ENCODE data around the gene FILIP1L.

Gene FILIP1L

DNA sequence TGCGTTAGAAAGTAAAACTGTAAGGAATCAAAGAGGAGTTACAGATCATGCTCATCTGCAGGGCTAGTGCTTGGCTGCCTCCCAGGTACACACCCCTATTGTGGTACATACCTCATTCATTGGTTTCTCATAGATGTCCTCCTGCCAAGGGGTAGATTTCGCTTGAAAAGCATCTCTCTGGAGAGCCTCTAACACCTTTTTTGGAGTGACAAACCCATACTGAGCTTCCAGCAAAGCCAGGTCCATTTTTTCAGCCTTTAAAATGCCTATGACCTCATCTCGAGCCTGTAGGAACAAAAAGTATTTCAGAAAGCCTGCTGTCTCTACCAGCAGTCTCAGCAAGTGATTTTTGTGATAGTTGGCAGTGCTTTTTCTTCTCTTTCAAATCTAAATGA is 184.6 kb downstream of the FILIP1L start:
- Histone ChIP-seq H3K4me1 (ENCODE audit: control insufficient read depth in 1 of 2, insufficient read depth in 1 of 2, low read depth in 1 of 2, low read length in 1 of 2) (no peaks in the 10 kb centered on the region), H3K27me3 (no peaks in the 10 kb centered on the region), H3K27ac (no peak overlapping the region), H3K36me3 (no peaks in the 10 kb centered on the region), H3K4me3 (ENCODE audit: low read depth in 1 of 2, low read length in 1 of 2) (no peak overlapping the region), H3K9me3 (no peaks in the 10 kb centered on the region)
- TF ChIP-seq, protein P1, sequence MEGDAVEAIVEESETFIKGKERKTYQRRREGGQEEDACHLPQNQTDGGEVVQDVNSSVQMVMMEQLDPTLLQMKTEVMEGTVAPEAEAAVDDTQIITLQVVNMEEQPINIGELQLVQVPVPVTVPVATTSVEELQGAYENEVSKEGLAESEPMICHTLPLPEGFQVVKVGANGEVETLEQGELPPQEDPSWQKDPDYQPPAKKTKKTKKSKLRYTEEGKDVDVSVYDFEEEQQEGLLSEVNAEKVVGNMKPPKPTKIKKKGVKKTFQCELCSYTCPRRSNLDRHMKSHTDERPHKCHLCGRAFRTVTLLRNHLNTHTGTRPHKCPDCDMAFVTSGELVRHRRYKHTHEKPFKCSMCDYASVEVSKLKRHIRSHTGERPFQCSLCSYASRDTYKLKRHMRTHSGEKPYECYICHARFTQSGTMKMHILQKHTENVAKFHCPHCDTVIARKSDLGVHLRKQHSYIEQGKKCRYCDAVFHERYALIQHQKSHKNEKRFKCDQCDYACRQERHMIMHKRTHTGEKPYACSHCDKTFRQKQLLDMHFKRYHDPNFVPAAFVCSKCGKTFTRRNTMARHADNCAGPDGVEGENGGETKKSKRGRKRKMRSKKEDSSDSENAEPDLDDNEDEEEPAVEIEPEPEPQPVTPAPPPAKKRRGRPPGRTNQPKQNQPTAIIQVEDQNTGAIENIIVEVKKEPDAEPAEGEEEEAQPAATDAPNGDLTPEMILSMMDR (IDR thresholded peaks at IDR 0.05): no peak

DNA sequence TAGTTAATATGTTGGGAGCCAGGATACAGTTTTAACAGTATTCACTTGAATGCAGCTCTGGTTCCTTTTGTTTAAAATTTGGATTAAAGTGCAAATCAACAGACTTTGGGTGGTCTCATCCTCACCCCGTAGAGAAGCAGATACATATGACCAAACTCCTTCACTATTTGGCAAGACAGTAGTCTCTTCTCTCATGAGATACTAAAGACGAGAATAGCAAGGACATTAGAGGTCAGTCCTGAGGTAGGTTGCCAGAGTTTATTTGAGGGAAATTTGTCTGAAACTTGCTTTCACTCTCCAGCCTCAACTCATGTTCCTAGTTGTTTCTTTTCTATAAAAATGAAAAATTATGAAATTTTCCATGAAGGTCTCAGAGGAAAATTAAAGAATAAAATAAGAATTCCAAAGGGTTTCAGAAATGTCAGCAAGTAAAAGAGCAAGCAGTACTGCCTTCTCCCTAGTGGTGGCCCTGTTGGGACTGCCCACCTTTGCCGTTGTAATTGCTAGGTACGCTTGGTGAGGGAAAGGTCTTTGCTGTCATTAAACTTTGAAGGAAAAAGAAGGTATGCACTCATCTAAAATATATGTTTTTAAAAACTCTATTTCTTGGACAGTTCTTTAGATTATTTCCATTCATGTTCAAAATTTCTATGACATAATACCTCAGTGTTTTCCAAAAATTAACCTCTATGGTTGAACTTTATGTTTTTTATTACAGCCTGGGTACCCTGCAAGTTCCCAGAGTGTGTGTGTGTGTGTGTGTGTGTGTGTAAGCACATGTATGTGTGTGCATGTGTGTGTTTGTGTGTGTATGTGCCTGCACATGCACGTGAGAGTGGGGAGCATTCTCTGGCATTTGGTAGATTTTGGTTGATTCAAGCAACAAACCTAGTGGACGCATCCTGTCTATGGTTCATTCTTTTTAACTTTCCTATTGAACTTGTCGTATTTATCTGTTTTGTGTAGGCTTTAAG is 185.2 kb downstream of the FILIP1L start:
- TF ChIP-seq, protein P1 (IDR thresholded peaks at IDR 0.05): no peak
- H3K36me3 ChIP-seq: no peaks in the 10 kb centered on the region
- H3K4me3 ChIP-seq (ENCODE audit: low read depth in 1 of 2, low read length in 1 of 2): no peak overlapping the region
- H3K4me1 ChIP-seq (ENCODE audit: control insufficient read depth in 1 of 2, insufficient read depth in 1 of 2, low read depth in 1 of 2, low read length in 1 of 2): no peaks in the 10 kb centered on the region
- H3K9me3 ChIP-seq: no peaks in the 10 kb centered on the region
- H3K27ac ChIP-seq: no peak overlapping the region
- no peaks in the 10 kb centered on the region for H3K27me3 ChIP-seq

DNA sequence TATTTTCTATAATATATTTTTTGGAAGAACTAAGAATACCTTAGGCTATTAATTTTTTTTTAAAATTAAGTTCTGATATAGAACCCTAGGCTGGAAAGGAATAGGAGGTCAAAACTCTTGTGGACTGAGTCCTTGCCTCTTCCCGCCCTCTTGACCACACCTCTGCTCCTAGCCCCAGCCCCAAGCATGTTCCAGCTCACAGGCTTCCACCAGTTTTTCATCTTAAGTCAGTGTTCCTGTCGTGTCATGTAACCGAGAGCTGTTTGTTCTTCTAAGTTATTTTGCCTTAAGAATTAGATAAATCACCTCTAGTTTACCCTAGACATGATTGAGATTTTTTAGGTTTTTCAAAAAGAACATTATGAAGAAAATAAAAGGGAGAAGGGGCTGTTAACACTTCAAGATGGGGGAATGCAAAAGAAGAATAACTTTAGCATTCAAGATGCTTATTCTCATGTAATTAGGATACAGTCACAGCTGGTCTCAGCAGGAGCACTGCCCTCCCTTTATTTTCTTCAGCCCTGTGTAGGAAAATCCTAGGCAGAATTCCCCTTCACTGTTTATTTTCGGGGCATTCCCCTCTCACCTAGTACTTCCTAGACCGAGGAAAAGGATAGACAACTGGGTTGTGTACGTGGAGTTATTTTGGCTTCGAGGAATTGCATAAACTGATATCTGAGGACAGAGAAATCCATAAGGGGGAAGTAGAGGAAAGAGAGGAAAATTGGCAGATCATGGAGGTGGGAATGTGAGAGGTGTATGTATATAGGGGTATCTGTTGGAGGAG is 186.4 kb downstream of the FILIP1L start:
- Histone ChIP-seq H3K27ac (no peak overlapping the region), H3K27me3 (no peaks in the 10 kb centered on the region), H3K9me3 (no peaks in the 10 kb centered on the region), H3K4me1 (ENCODE audit: control insufficient read depth in 1 of 2, insufficient read depth in 1 of 2, low read depth in 1 of 2, low read length in 1 of 2) (no peaks in the 10 kb centered on the region), H3K4me3 (ENCODE audit: low read depth in 1 of 2, low read length in 1 of 2) (no peak overlapping the region), H3K36me3 (no peaks in the 10 kb centered on the region)
- TF ChIP-seq, protein P1 (IDR thresholded peaks at IDR 0.05): no peak

DNA sequence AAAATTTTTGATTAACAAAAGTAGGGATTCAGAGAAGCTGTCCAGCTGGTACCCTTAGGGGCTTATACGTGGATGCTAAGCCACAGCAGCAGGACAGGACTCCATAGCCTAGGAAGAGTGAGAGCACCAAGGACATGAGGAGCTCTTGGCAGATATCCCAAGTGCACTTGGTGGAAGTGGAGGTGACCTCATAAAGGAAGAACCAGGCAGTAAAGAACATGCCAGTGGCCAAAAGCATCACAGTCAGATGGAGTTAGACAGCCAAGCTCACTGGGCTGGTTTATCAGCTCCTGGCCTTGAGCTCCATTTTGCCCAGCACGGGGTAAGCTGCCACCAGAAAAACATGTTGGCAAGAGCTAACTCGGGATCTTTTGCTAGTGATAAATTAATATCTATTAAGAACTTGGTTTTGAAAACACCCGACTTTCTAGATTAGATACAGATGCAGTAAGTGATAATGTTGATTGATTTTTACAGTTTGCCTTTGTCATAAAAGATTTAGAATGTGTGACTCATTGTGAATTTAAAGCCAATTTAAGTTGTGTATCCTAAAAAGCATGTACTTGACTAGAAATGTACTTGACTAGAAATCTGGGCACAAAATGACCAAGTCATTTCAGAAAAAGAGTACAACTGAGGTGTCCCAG is 188.6 kb downstream of the FILIP1L start:
- TF ChIP-seq, protein P1 (IDR thresholded peaks at IDR 0.05): no peak
- H3K4me1 ChIP-seq (ENCODE audit: control insufficient read depth in 1 of 2, insufficient read depth in 1 of 2, low read depth in 1 of 2, low read length in 1 of 2): peaks cover 0 to 7% of the 10 kb centered on the region in 2 experiments
- no peak overlapping the region for H3K27ac ChIP-seq
- H3K9me3 ChIP-seq: no peaks in the 10 kb centered on the region
- no peaks in the 10 kb centered on the region for H3K36me3 ChIP-seq
- H3K4me3 ChIP-seq (ENCODE audit: low read depth in 1 of 2, low read length in 1 of 2): no peak overlapping the region
- H3K27me3 ChIP-seq: no peaks in the 10 kb centered on the region

DNA sequence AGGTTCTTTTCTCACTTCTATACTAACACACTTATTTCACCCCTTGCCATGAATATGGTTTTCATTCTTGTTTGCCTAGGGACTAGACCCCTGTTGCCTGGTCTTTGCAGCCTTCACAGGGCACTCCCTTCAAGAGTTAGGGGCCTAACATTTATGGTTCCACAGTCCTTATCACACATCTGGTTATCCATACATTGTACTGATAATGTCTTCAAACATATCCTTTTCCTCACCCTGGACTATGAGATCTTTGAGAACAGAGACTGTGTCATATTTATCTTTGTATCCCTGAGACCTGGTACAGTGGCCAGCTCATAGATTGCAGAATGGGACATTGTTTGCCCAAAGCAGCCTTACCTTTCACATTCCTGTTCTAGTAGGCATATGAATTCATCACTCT is 190.4 kb downstream of the FILIP1L start:
- Histone ChIP-seq H3K27ac (no peak overlapping the region), H3K4me3 (ENCODE audit: low read depth in 1 of 2, low read length in 1 of 2) (no peak overlapping the region), H3K4me1 (ENCODE audit: control insufficient read depth in 1 of 2, insufficient read depth in 1 of 2, low read depth in 1 of 2, low read length in 1 of 2) (peaks cover 0 to 7% of the 10 kb centered on the region in 2 experiments), H3K9me3 (no peaks in the 10 kb centered on the region), H3K36me3 (no peaks in the 10 kb centered on the region), H3K27me3 (no peaks in the 10 kb centered on the region)
- TF ChIP-seq, protein P1 (IDR thresholded peaks at IDR 0.05): no peak

Measured in neutrophil (primary cell).